Choroid plexus epithelial cell (primary cell): ENCODE results near the gene LRRC3.

Experiments used
- DNase-seq: peaks from one replicate; pipeline ENCODE4 v3.0.0-alpha.2; 2010; ENCODE audit warnings: low read depth
- H3K4me3 ChIP-seq: 2 replicates; pipeline ENCODE4 v1.5.1; 2011; ENCODE audit warnings: low read depth, mild to moderate bottlenecking, control low read depth, low read length, moderate library complexity
- CTCF ChIP-seq: conservative IDR thresholded peaks from 2 replicates; pipeline ENCODE4 v1.5.1; 2011; ENCODE audit warnings: low read depth, mild to moderate bottlenecking, control low read depth, inconsistent platforms, low read length, moderate library complexity

The LRRC3 gene

GRCh38 chr21:44506279-44507255, 51.3 kb downstream of the LRRC3 start:
- DNase-seq: no peak
- no peak for TF ChIP-seq CTCF
- no peak overlapping the region for H3K4me3 ChIP-seq

GRCh38 chr21:44507673-44508425, 52.5 kb downstream of the LRRC3 start:
- TF ChIP-seq CTCF: no peak
- no peak overlapping the region for H3K4me3 ChIP-seq
- no peak for DNase-seq

GRCh38 chr21:44508426-44508710, 53.1 kb downstream of the LRRC3 start:
- TF ChIP-seq CTCF: no peak
- no peak overlapping the region for H3K4me3 ChIP-seq
- DNase-seq: no peak

GRCh38 chr21:44508711-44509445, 53.6 kb downstream of the LRRC3 start:
- no peak overlapping the region for H3K4me3 ChIP-seq
- DNase-seq: no peak
- TF ChIP-seq CTCF: no peak

- TF ChIP-seq CTCF: no peak
- H3K4me3 ChIP-seq: no peak overlapping the region
Measured at GRCh38 chr21:44509539-44509938, 54.2 kb downstream of the LRRC3 start.

GRCh38 chr21:44510109-44510507, 54.8 kb downstream of the LRRC3 start:
- no peak overlapping the region for H3K4me3 ChIP-seq
- TF ChIP-seq CTCF: no peak
- DNase-seq: no peak

More at GRCh38 chr21:44509539-44509938, 54.2 kb downstream of the LRRC3 start:
- DNase-seq: no peak
